HepG2 (cell line): ENCODE measurements around the gene MTF2. TPM values are rescaled to one million over a fixed set of nuclear protein-coding genes. Genes with fewer than 3 reads are reported as not detected.

Experiments
- ATAC-seq: fragments of 200-7000 bp; cut with Tn5 transposase; 3 replicates; pipeline ENCODE4 v1.9.1; 2020; ENCODE audit warnings: mild to moderate bottlenecking, moderate library complexity
- BruUV-seq: library from RNA; stranded (reverse); fragments of 400-500 nt; replicated peaks from 2 replicates; lab custom pipeline; 2021; lab: Mats Ljungman, UMichigan
- CTCF ChIA-PET: fragments of 300-600 bp; formaldehyde crosslinking; extraction: SDS; loops from one replicate; lab custom pipeline; 2021; ENCODE audit warnings: low total read pairs, inconsistent platforms, low intra/inter-chr PET ratio; lab: Yijun Ruan, JAX
- POLR2A ChIA-PET: fragments of 350-600 bp; sonication (Branson Sonifier 250); formaldehyde crosslinking; loops from one replicate; lab custom pipeline; 2020; ENCODE audit warnings: antibody characterized with exemption, inconsistent platforms; lab: Yijun Ruan, JAX
- DNase-seq: peaks from one replicate; pipeline ENCODE4 v3.0.0-alpha.2; 2015; ENCODE audit warnings: low spot score
- FAIRE-seq: peaks from 3 replicates; lab custom pipeline; 2011; peaks lifted over from hg19 to GRCh38; lab: Jason Lieb, UNC
- H2AFZ ChIP-seq: one replicate; pipeline ENCODE4 v1.6.1; 2011; ENCODE audit warnings: low read length, inconsistent platforms
- H3K27ac ChIP-seq: fragments of 300-600 bp; 3 replicates; pipeline ENCODE4 v1.8.0; 2011; ENCODE audit warnings: mixed run types, mild to moderate bottlenecking, mixed read lengths, low read length, inconsistent platforms; ENCODE audit not compliant: insufficient read depth; ENCODE audit errors: extremely low read length
- H3K27me3 ChIP-seq, 2 experiments: fragments of 200-600 bp in 1 of 2; 2 replicates in 1 of 2; 3 replicates in 1 of 2; pipeline versions ENCODE4 v1.6.0 to v1.8.0; 2011; ENCODE audit warnings: low read length in 2 of 2, mild to moderate bottlenecking in 2 of 2, moderate library complexity in 2 of 2, inconsistent platforms in 1 of 2; ENCODE audit not compliant: insufficient read depth in 2 of 2, control insufficient read depth in 1 of 2
- H3K36me3 ChIP-seq, 2 experiments: fragments of 200-600 bp in 1 of 2; replicated peaks in 1 of 2; 2 replicates in 1 of 2; 3 replicates in 1 of 2; pipeline versions ENCODE4 v1.5.1 to v1.8.0; 2011; ENCODE audit warnings: low read length in 2 of 2, inconsistent platforms in 1 of 2; ENCODE audit not compliant: insufficient read depth in 2 of 2, control insufficient read depth in 1 of 2
- H3K4me1 ChIP-seq: 2 replicates; pipeline ENCODE4 v1.5.1; 2012; ENCODE audit warnings: low read length, inconsistent platforms; ENCODE audit not compliant: insufficient read depth
- H3K4me2 ChIP-seq: 2 replicates; pipeline ENCODE4 v1.6.0; 2011; ENCODE audit warnings: low read depth, low read length, inconsistent platforms
- H3K4me3 ChIP-seq, 3 experiments: fragments of 200-600 bp in 1 of 3; sonication (generic), shearing (Covaris generic) in 1 of 3; replicated peaks in 1 of 3; 2 replicates each; pipeline ENCODE4 v1.5.1; 2011 to 2016; ENCODE audit warnings: low read length in 3 of 3, inconsistent platforms in 2 of 3, low read depth in 2 of 3, mild to moderate bottlenecking in 2 of 3, control low read depth in 1 of 3, mixed read lengths in 1 of 3; ENCODE audit not compliant: insufficient read depth in 1 of 3
- H3K79me2 ChIP-seq: one replicate; pipeline ENCODE4 v1.6.1; 2011; ENCODE audit warnings: low read length, inconsistent platforms; ENCODE audit not compliant: insufficient read depth
- H3K9ac ChIP-seq: 2 replicates; pipeline ENCODE4 v1.6.0; 2011; ENCODE audit warnings: mild to moderate bottlenecking, low read depth, low read length, inconsistent platforms; ENCODE audit not compliant: insufficient read depth
- H3K9me3 ChIP-seq: 2 replicates; pipeline ENCODE4 v1.5.1; 2012; ENCODE audit warnings: mild to moderate bottlenecking, low read length
- H4K20me1 ChIP-seq: 2 replicates; pipeline ENCODE4 v1.6.0; 2011; ENCODE audit warnings: inconsistent platforms, mild to moderate bottlenecking, low read length, moderate library complexity; ENCODE audit not compliant: insufficient read depth
- GLI4 ChIP-seq: sonication (generic); formaldehyde crosslinking; IDR thresholded peaks from 2 replicates; pipeline ENCODE4 v1.5.1; 2020; ENCODE audit warnings: missing genetic modification reagents, mild to moderate bottlenecking, moderate library complexity, borderline replicate concordance
- HES4 ChIP-seq: sonication (generic); formaldehyde crosslinking; IDR thresholded peaks from 2 replicates; pipeline ENCODE4 v1.9.0; 2021; ENCODE audit warnings: mild to moderate bottlenecking, missing genetic modification reagents, borderline replicate concordance
- MLLT10 ChIP-seq: sonication (generic); formaldehyde crosslinking; IDR thresholded peaks from 2 replicates; pipeline ENCODE4 v1.4.0; 2020; ENCODE audit warnings: missing genetic modification reagents
- PATZ1 ChIP-seq: sonication (generic); formaldehyde crosslinking; IDR thresholded peaks from 2 replicates; pipeline ENCODE4 v1.4.0; 2020; ENCODE audit warnings: missing genetic modification reagents
- THAP8 ChIP-seq: sonication (generic); formaldehyde crosslinking; IDR thresholded peaks from 2 replicates; pipeline ENCODE4 v1.5.1; 2020; ENCODE audit warnings: missing genetic modification reagents, mild to moderate bottlenecking, borderline replicate concordance
- ZNF20 ChIP-seq: sonication (generic); formaldehyde crosslinking; IDR thresholded peaks from 2 replicates; pipeline ENCODE4 v1.4.0; 2020; ENCODE audit warnings: mild to moderate bottlenecking, moderate library complexity, missing genetic modification reagents
- ZNF260 ChIP-seq: sonication (generic); formaldehyde crosslinking; IDR thresholded peaks from 2 replicates; pipeline ENCODE4 v1.4.0; 2020; ENCODE audit warnings: missing genetic modification reagents, low read depth, mild to moderate bottlenecking, borderline replicate concordance
- ZNF331 ChIP-seq: sonication (generic); formaldehyde crosslinking; IDR thresholded peaks from 2 replicates; pipeline ENCODE4 v1.4.0; 2020; ENCODE audit warnings: missing genetic modification reagents
- ZNF33A ChIP-seq: sonication (generic); formaldehyde crosslinking; IDR thresholded peaks from 2 replicates; pipeline ENCODE4 v1.5.1; 2020; ENCODE audit warnings: missing genetic modification reagents, mild to moderate bottlenecking, moderate library complexity, borderline replicate concordance
- ZNF430 ChIP-seq: sonication (generic); formaldehyde crosslinking; IDR thresholded peaks from 2 replicates; pipeline ENCODE4 v1.9.0; 2021; ENCODE audit warnings: mild to moderate bottlenecking, missing genetic modification reagents
- WGBS: methylation state at CpG from one replicate; pipeline ENCODE4 v1.1.6; 2017; ENCODE audit warnings: low lambda C conversion rate; 5-methylcytosine and 5-hydroxymethylcytosine counted together
- in situ Hi-C: cut with HindIII; loops from 2 replicates; pipeline ENCODE4 v1.10.0; 2017; ENCODE audit warnings: low pct_unique_long_range_greater_than_20kb; ENCODE audit not compliant: extremely low pct_ligation_motif_present
- intact Hi-C: fragments of 100-400 bp; cut with micrococcal nuclease; formaldehyde crosslinking; loops from one replicate; pipeline ENCODE4 v1.10.0; 2022; ENCODE audit not compliant: unreplicated experiment
- polyA plus RNA-seq, 8 experiments: library from polyadenylated mRNA; depleted of rRNA in 3 of 8; stranded (reverse) in 7 of 8; unstranded in 1 of 8; fragments of >200 nt; fragmentation: Illumina TruSeq in 4 of 8; extraction: Trizol in 4 of 8; gene quantifications; 2 replicates each; pipeline versions ENCODE4 v1.2.1 to v1.2.3, GENCODE V29; 2011 to 2016; ENCODE audit warnings: low read depth in 4 of 8, missing spikeins in 1 of 8, mixed read lengths in 1 of 8; ENCODE audit not compliant: insufficient read depth in 1 of 8
- total RNA-seq, 5 experiments: library from RNA; depleted of rRNA; stranded (reverse); fragments of >200 nt; fragmentation: Illumina TruSeq; extraction: Trizol; gene quantifications; 2 replicates each; pipeline ENCODE4 v1.2.3, GENCODE V29; 2016; ENCODE audit warnings: low read depth in 1 of 5

The MTF2 gene
- total and polyA plus RNA-seq, 2 of the 13 experiments (the other 11 are each of a cell fraction or from before 2014, with no cell fraction given) = 48.7 to 53.9 TPM

GRCh38 chr1:93078638-93078985 lies 471 bp upstream of the MTF2 start:
- H3K79me2 ChIP-seq = peaks cover 46% of the 10 kb centered on the region
- no peak for TF ChIP-seq ZNF33A (CRISPR knock-in tag)
- TF ChIP-seq GLI4 (CRISPR knock-in tag) = 0 out of 2 replicates have a peak, but pooled peaks have one; percentile 6
- 0 out of 2 replicates have a peak, but pooled peaks have one; percentile 4 for TF ChIP-seq THAP8 (CRISPR knock-in tag)
- H3K36me3 ChIP-seq = peaks cover 0 to 10% of the 10 kb centered on the region in 2 experiments; a peak in 1 of 5 replicates
- ChIA-PET POLR2A (interaction anchor here (0.8 to 3.3 kb wide), 22 partner anchors 11 to 369 kb away, joined by 3 to 18 read pairs (median 4); partner anchors contain the start of genes DR1, EVI5 and RPL5), CTCF (no interaction called here)
- intact Hi-C loops = no loop called here
- peak overlapping the region; percentile 71 to 85 (median 75) for H3K4me3 ChIP-seq
- H4K20me1 ChIP-seq = peaks cover 9% of the 10 kb centered on the region
- in situ Hi-C loops = no loop called here
- H3K4me1 ChIP-seq = peaks cover 43% of the 10 kb centered on the region
- peak overlapping the region; percentile 90 for H3K9ac ChIP-seq
- H3K27ac ChIP-seq = peak overlapping the region; percentile 82
- H3K9me3 ChIP-seq = peaks cover 3% of the 10 kb centered on the region
- ATAC-seq = no peak
- no peak for FAIRE-seq
- BruUV-seq = TSS peak; percentile 97
- DNase-seq = no peak
- WGBS = under 1% methylated on average over 7 of the region's 7 CpGs
- peak overlapping the region; percentile 83 for H3K4me2 ChIP-seq
- no peaks in the 10 kb centered on the region; a peak in 1 of 5 replicates for H3K27me3 ChIP-seq
- H2AFZ ChIP-seq = peak overlapping the region; percentile 48

- Histone ChIP-seq H3K27me3 (no peaks in the 10 kb centered on the region; a peak in 1 of 5 replicates), H3K4me2 (peak overlapping the region; percentile 73), H3K9ac (peak overlapping the region; percentile 90), H2AFZ (no peak overlapping the region), H3K36me3 (peaks cover 0 to 13% of the 10 kb centered on the region in 2 experiments; a peak in 2 of 5 replicates), H3K79me2 (peaks cover 57% of the 10 kb centered on the region), H4K20me1 (peaks cover 9% of the 10 kb centered on the region), H3K27ac (peak overlapping the region; percentile 82), H3K9me3 (peaks cover 11% of the 10 kb centered on the region), H3K4me3 (peak overlapping the region; percentile 71 to 85 (median 80)), H3K4me1 (peaks cover 43% of the 10 kb centered on the region)
- ChIA-PET POLR2A (interaction anchor here (0.5 to 3.3 kb wide), 21 partner anchors 12 to 513 kb away, joined by 3 to 18 read pairs (median 4); partner anchors contain the start of genes DR1, EVI5 and RPL5), CTCF (no interaction called here)
- no TSS peak for BruUV-seq
- TF ChIP-seq ZNF20 (CRISPR knock-in tag) = no peak
- TF ChIP-seq HES4 (CRISPR knock-in tag) = 0 out of 2 replicates have a peak, but pooled peaks have one; percentile 26
- 0 out of 2 replicates have a peak, but pooled peaks have one; percentile 4 for TF ChIP-seq ZNF331 (CRISPR knock-in tag)
- TF ChIP-seq MLLT10 (CRISPR knock-in tag) = no peak
- TF ChIP-seq ZNF260 (CRISPR knock-in tag) = no peak
- TF ChIP-seq ZNF430 = no peak
- peak; percentile 17; the same call in 1 of the 2 replicates for TF ChIP-seq PATZ1
- intact Hi-C loops = loop anchor here (5.0 kb wide), 1 partner anchor 268 kb away; the partner anchor contains the start of gene DR1
- in situ Hi-C loops = no loop called here
- 1% methylated on average over 13 of the region's 13 CpGs for WGBS
- ATAC-seq (peak; percentile 51), DNase-seq (no peak), FAIRE-seq (no peak)
Measured at GRCh38 chr1:93079685-93080141, 630 bp downstream of the MTF2 start.
